ENCODE data around the gene RFC4.
A peak's percentile ranks its signal among the peaks of the same experiment; 100 is the strongest.

DNA sequence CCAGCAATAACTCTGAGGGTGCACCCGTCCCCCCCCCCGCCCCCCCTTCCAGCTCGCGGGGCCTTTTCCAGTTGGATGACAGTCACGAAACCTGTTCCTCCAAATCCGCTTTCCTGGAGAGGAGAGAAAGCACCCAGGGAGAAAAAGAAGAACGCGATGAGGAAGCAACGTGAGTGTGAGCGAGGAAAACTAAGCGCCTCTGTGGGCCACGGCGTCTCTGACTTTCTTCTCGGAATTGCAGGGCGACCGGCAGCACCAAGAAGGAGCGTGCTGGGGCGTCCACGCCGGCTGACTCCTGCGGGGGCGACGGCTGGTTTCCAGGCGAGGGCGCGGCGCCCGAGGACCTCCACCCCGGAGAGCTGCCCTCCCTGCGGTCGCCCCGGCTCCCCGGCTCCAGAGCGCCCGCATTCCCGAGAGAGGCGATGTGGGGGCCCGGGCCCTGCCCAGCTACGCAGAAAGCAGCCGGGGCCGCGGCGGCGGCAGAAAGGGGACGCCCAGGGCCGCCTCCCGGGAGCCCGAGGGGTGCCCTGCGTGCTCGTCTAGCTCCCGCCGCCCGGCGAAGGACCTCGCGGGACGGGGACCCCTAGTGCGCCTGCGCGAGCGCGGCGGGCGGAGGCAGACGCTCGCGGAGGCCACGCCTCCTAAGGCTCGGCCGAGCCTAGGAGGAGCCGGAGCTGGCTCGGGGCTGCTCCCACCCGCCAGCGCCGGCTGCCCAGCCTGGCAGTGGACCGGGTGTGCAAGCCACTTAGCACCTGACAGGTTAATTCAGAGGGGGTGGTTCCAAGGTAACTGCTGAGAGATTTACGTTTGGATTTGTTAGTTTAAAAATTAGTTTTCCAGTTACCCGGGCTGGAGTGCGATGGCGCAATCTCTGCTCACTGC, 20.9 kb upstream of the RFC4 start:
- TF ChIP-seq CTCF (IDR thresholded peaks at IDR 0.05), result no peak
- peak in 1 of 2 donors; percentile 64 for TF ChIP-seq POLR2A (IDR thresholded peaks at IDR 0.05)

Data from thyroid gland (tissue), 4 donors.